ENCODE results near the gene HERPUD2. TPM values are rescaled to one million over a fixed set of nuclear protein-coding genes. Genes with fewer than 3 reads are reported as not detected.
"Not testable (repeated sequence)": the region's sequence is repeated elsewhere in the genome, so short reads cannot be mapped to it uniquely, and the experiment has no call there.

The HERPUD2 gene
- total and polyA plus RNA-seq, 2 of the 4 experiments (the other 2 are of a cell fraction): 22.2 to 27.2 TPM

DNA sequence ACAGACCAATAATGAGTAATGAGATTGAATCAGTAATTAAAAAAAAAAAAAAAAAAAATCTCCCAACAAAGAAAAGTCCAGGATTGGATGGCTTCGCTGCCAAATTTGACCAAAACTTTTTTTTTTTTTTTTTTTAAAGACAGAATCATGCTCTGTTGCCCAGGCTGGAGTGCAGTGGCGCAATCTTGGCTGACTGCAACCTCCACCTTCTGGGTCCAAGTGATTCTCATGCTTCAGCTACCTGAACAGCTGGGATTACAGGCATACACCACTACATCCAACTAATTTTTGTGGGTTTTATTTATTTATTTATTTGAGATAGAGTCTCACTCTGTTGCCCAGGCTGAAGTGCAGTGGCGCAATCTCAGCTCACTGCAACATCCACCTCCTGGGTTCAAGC is 40.4 kb downstream of the HERPUD2 start:
- H3K4ac ChIP-seq (ENCODE audit: low read depth, low read length); H3K23ac ChIP-seq (ENCODE audit: low read depth, low read length); H3K4me2 ChIP-seq (ENCODE audit: low read depth, low read length); H3K27me3 ChIP-seq (ENCODE audit: control insufficient read depth, insufficient read depth, low read length); H3K9me3 ChIP-seq (ENCODE audit: control insufficient read depth, insufficient read depth, low read length); dilution Hi-C loops (cut with HindIII; ENCODE audit: low sequenced_read_pairs, unreplicated experiment); in situ Hi-C loops (cut with MboI; ENCODE audit: low sequenced_read_pairs); DNase-seq; H2AK5ac ChIP-seq (ENCODE audit: low read depth, low read length); CTCF ChIA-PET; H3K36me3 ChIP-seq (ENCODE audit: control insufficient read depth, insufficient read depth, low read length); ATAC-seq (ENCODE audit: low read depth); BruUV-seq (replicated peaks); H3K14ac ChIP-seq (replicated peaks; ENCODE audit: low read depth, low read length); H3K9ac ChIP-seq (ENCODE audit: low read depth, low read length); H2BK120ac ChIP-seq (ENCODE audit: low read depth, low read length); H2BK15ac ChIP-seq (ENCODE audit: low read depth, low read length); H3K18ac ChIP-seq (ENCODE audit: low read depth, low read length); H3K27ac ChIP-seq (ENCODE audit: insufficient read depth, low read length); intact Hi-C loops (cut with micrococcal nuclease); H3K4me1 ChIP-seq (ENCODE audit: control insufficient read depth, insufficient read depth, low read length); H4K91ac ChIP-seq (ENCODE audit: insufficient read depth, low read depth, low read length); H3K9me1 ChIP-seq (ENCODE audit: insufficient read depth, low read length); H3K56ac ChIP-seq (ENCODE audit: extremely low read depth, insufficient read depth, low read length); H3K4me3 ChIP-seq (ENCODE audit: insufficient read depth, low read depth, low read length); POLR2A ChIA-PET (ENCODE audit: unreplicated experiment); H2BK5ac ChIP-seq (ENCODE audit: low read depth, low read length, poor library complexity, severe bottlenecking); H4K8ac ChIP-seq (ENCODE audit: low read depth in 2 of 2, low read length in 2 of 2); H2AK9ac ChIP-seq (replicated peaks; ENCODE audit: low read depth, low read length, poor library complexity); H4K5ac ChIP-seq (ENCODE audit: low read depth, low read length); H2BK20ac ChIP-seq (ENCODE audit: low read depth, low read length); H2AFZ ChIP-seq (replicated peaks; ENCODE audit: low read length, poor library complexity): not testable (repeated sequence)
- peaks cover 20 to 41% of the 10 kb centered on the region in 2 experiments for H3K79me1 ChIP-seq (ENCODE audit: low read depth in 1 of 2, low read length in 2 of 2)
- H4K20me1 ChIP-seq (ENCODE audit: insufficient read depth, low read length): peaks cover 23% of the 10 kb centered on the region; the same call in 1 of the 2 replicates
- no CpG with 5 or more reads among the region's 3 CpGs for WGBS, 2 experiments (ENCODE audit: extremely low coverage in 2 of 2, insufficient read length in 1 of 2)
